Measurements from ENCODE around the gene CCBE1. TPM values are rescaled to one million over a fixed set of nuclear protein-coding genes. Genes with fewer than 3 reads are reported as not detected.

The CCBE1 gene
- total RNA-seq, 2 donors from 2014 or later = 1.00 to 2.9 TPM

DNA sequence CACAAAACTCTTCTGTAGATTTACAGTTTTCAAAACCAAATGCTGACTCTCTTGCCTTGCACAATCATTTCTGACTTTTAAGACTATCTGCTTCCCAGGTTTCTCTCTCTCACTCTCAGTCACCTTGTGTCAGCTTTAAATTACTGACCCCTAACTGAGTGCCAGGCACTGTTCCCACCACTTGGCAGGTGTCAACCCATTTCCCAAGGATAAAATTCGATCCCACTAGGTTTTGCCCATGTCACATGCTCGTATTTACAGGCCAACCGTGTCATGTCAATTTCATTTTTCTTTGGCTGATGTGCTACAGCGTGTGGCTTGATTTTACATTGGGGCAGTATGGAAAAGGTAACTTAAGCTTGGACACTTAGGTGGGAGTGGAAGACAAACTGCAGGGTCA, 312.0 kb downstream of the CCBE1 start:
- Mint-ChIP-seq H3K4me3 (no peak overlapping the region), H3K27me3 (ENCODE audit: insufficient read depth) (peaks cover 28% of the 10 kb centered on the region), H3K27ac (no peak overlapping the region), H3K36me3 (ENCODE audit: low read depth) (no peaks in the 10 kb centered on the region), H3K9me3 (no peaks in the 10 kb centered on the region), H3K4me1 (peaks cover 57% of the 10 kb centered on the region)
- Histone ChIP-seq H3K27ac (ENCODE audit: low read depth, low read length) (no peak overlapping the region), H3K9ac (ENCODE audit: extremely low read depth, low read length, poor library complexity, severe bottlenecking) (no peak overlapping the region), H3K4me3 (ENCODE audit: low read length) (no peak overlapping the region), H3K4me1 (ENCODE audit: control insufficient read depth, insufficient read depth, low read length) (peaks cover 22% of the 10 kb centered on the region), H3K27me3 (ENCODE audit: control insufficient read depth, insufficient read depth, low read length, poor library complexity, severe bottlenecking) (peaks cover 31% of the 10 kb centered on the region), H3K9me3 (ENCODE audit: control insufficient read depth, low read length) (no peaks in the 10 kb centered on the region), H3K36me3 (ENCODE audit: control insufficient read depth, insufficient read depth, low read length) (no peaks in the 10 kb centered on the region)
- peak; percentile 51 for DNase-seq
- TF ChIP-seq, protein P1, sequence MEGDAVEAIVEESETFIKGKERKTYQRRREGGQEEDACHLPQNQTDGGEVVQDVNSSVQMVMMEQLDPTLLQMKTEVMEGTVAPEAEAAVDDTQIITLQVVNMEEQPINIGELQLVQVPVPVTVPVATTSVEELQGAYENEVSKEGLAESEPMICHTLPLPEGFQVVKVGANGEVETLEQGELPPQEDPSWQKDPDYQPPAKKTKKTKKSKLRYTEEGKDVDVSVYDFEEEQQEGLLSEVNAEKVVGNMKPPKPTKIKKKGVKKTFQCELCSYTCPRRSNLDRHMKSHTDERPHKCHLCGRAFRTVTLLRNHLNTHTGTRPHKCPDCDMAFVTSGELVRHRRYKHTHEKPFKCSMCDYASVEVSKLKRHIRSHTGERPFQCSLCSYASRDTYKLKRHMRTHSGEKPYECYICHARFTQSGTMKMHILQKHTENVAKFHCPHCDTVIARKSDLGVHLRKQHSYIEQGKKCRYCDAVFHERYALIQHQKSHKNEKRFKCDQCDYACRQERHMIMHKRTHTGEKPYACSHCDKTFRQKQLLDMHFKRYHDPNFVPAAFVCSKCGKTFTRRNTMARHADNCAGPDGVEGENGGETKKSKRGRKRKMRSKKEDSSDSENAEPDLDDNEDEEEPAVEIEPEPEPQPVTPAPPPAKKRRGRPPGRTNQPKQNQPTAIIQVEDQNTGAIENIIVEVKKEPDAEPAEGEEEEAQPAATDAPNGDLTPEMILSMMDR (conservative IDR thresholded peaks at IDR 0.05) = no peak
- 83 to 88% methylated on average over 4 of the region's 4 CpGs for WGBS, 2 experiments (ENCODE audit: insufficient coverage in 1 of 2, insufficient read length in 1 of 2)

DNA sequence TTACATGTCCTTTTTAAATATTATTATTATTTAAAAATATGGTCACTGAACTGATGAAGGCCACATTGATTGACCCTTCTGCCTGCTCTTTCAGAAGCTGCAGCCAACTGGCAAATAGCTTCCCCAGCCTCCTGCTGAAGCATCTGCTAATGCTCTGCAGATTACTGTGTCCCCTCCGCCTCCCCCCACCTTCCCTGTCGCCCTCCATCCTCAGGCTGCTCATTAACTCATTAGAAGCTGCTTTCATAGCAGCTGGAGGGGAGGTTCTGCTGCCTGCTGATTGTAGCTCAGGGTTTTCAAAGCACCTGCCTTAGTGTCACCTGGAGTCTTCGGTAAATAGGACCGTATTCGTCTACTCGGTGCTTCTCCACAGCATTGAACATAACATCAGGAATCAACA, 313.4 kb downstream of the CCBE1 start:
- no peaks in the 10 kb centered on the region for H3K9me3 ChIP-seq (ENCODE audit: control insufficient read depth, low read length)
- no peak overlapping the region for H3K4me3 ChIP-seq (ENCODE audit: low read length)
- H3K27ac ChIP-seq (ENCODE audit: low read depth, low read length) = no peak overlapping the region
- H3K4me3 Mint-ChIP-seq = no peak overlapping the region
- H3K27me3 ChIP-seq (ENCODE audit: control insufficient read depth, insufficient read depth, low read length, poor library complexity, severe bottlenecking) = peaks cover 45% of the 10 kb centered on the region
- H3K4me1 ChIP-seq (ENCODE audit: control insufficient read depth, insufficient read depth, low read length) = peaks cover 19% of the 10 kb centered on the region
- peaks cover 36% of the 10 kb centered on the region for H3K27me3 Mint-ChIP-seq (ENCODE audit: insufficient read depth)
- no peaks in the 10 kb centered on the region for H3K36me3 ChIP-seq (ENCODE audit: control insufficient read depth, insufficient read depth, low read length)
- 40 to 76% methylated on average over 4 to 6 of the region's 6 CpGs for WGBS, 2 experiments (ENCODE audit: insufficient coverage in 1 of 2, insufficient read length in 1 of 2)
- H3K27ac Mint-ChIP-seq = no peak overlapping the region
- H3K9ac ChIP-seq (ENCODE audit: extremely low read depth, low read length, poor library complexity, severe bottlenecking) = no peak overlapping the region
- peak; percentile 86 for DNase-seq
- no peaks in the 10 kb centered on the region for H3K9me3 Mint-ChIP-seq
- TF ChIP-seq, protein P1 (conservative IDR thresholded peaks at IDR 0.05) = no peak
- no peaks in the 10 kb centered on the region for H3K36me3 Mint-ChIP-seq (ENCODE audit: low read depth)
- peaks cover 52% of the 10 kb centered on the region for H3K4me1 Mint-ChIP-seq

DNA sequence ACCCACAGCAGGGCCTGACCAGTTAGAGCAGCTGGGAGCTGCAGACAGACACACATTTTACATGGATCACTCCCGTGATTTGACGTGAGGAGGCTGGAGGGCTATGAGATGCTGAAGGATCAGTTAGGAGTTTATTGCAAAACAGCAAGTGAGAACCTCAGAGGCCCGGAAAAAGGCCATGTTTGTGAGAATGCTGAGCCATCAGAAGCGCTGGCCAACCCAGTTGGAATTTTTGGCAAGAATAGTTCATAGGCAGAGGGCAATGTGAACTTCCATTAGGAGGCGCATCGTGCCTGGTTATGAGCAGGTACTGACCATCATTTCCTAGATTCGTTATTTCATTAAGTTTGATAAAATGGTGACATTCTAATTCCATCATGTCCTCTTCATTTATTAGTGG, 314.8 kb downstream of the CCBE1 start:
- peak; percentile 42 for DNase-seq
- H3K27ac ChIP-seq (ENCODE audit: low read depth, low read length) = no peak overlapping the region
- no peak overlapping the region for H3K4me3 Mint-ChIP-seq
- no peaks in the 10 kb centered on the region for H3K9me3 Mint-ChIP-seq
- H3K4me1 ChIP-seq (ENCODE audit: control insufficient read depth, insufficient read depth, low read length) = peaks cover 8% of the 10 kb centered on the region
- peaks cover 41% of the 10 kb centered on the region for H3K27me3 Mint-ChIP-seq (ENCODE audit: insufficient read depth)
- 80 to 95% methylated on average over 6 to 7 of the region's 7 CpGs for whole genome bisulfite sequencing, 2 experiments (ENCODE audit: insufficient coverage in 1 of 2, insufficient read length in 1 of 2)
- TF ChIP-seq, protein P1 (conservative IDR thresholded peaks at IDR 0.05) = no peak
- no peaks in the 10 kb centered on the region for H3K36me3 Mint-ChIP-seq (ENCODE audit: low read depth)
- no peaks in the 10 kb centered on the region for H3K9me3 ChIP-seq (ENCODE audit: control insufficient read depth, low read length)
- H3K36me3 ChIP-seq (ENCODE audit: control insufficient read depth, insufficient read depth, low read length) = no peaks in the 10 kb centered on the region
- H3K27me3 ChIP-seq (ENCODE audit: control insufficient read depth, insufficient read depth, low read length, poor library complexity, severe bottlenecking) = peaks cover 55% of the 10 kb centered on the region
- H3K9ac ChIP-seq (ENCODE audit: extremely low read depth, low read length, poor library complexity, severe bottlenecking) = no peak overlapping the region
- H3K4me1 Mint-ChIP-seq = peaks cover 42% of the 10 kb centered on the region
- no peak overlapping the region for H3K4me3 ChIP-seq (ENCODE audit: low read length)
- no peak overlapping the region for H3K27ac Mint-ChIP-seq

Measured in endodermal cell (in vitro differentiated cells).